Neural cell (in vitro differentiated cells): ENCODE data around the gene TBX2. TPM values are rescaled to one million over a fixed set of nuclear protein-coding genes. Genes with fewer than 3 reads are reported as not detected.

Source experiments
- H2AFZ ChIP-seq: fragments of 200-600, 300-800 bp; sonication (generic), shearing (Covaris generic); 2 replicates; pipeline ENCODE4 v1.6.0; 2014; ENCODE audit warnings: low read depth, mild to moderate bottlenecking, antibody characterized with exemption, low read length, moderate library complexity
- H3F3A ChIP-seq: fragments of 200-600 bp; shearing (Covaris generic); 2 replicates; pipeline ENCODE4 v1.6.1; 2016; ENCODE audit warnings: mild to moderate bottlenecking, moderate library complexity, mixed read lengths, antibody characterized with exemption, low read length; ENCODE audit not compliant: insufficient read depth, poor library complexity, severe bottlenecking
- H3K27ac ChIP-seq: fragments of 200-600, 300-800 bp; sonication (generic), shearing (Covaris generic); 2 replicates; pipeline ENCODE4 v1.5.1; 2014; ENCODE audit warnings: mild to moderate bottlenecking, low read length, moderate library complexity
- H3K27me3 ChIP-seq: fragments of 300-800, 200-600 bp; sonication (generic), shearing (Covaris generic); 2 replicates; pipeline ENCODE4 v1.6.0; 2014; ENCODE audit warnings: mild to moderate bottlenecking, low read depth, low read length, moderate library complexity; ENCODE audit not compliant: insufficient read depth
- H3K36me3 ChIP-seq: fragments of 300-800, 200-600 bp; sonication (generic), shearing (Covaris generic); 2 replicates; pipeline ENCODE4 v1.5.1; 2014; ENCODE audit warnings: mild to moderate bottlenecking, antibody characterized with exemption, low read length, moderate library complexity; ENCODE audit not compliant: insufficient read depth
- H3K4me2 ChIP-seq: fragments of 300-800, 200-600 bp; sonication (generic), shearing (Covaris generic); 2 replicates; pipeline ENCODE4 v1.6.0; 2014; ENCODE audit warnings: mild to moderate bottlenecking, low read length
- H3K4me3 ChIP-seq: fragments of 300-800, 200-600 bp; sonication (generic), shearing (Covaris generic); 2 replicates; pipeline ENCODE4 v1.5.1; 2014; ENCODE audit warnings: mild to moderate bottlenecking, low read length, moderate library complexity
- H3K79me2 ChIP-seq: fragments of 200-600 bp; shearing (Covaris generic); replicated peaks from 2 replicates; pipeline ENCODE4 v1.6.0; 2014; ENCODE audit warnings: mild to moderate bottlenecking, low read length, moderate library complexity; ENCODE audit not compliant: insufficient read depth
- H3K9ac ChIP-seq: fragments of 300-800, 200-600 bp; sonication (generic), shearing (Covaris generic); 2 replicates; pipeline ENCODE4 v1.6.1; 2016; ENCODE audit warnings: mild to moderate bottlenecking, low read length, mixed read lengths
- H3K9me2 ChIP-seq: fragments of 200-600 bp; shearing (Covaris generic); 2 replicates; pipeline ENCODE4 v1.6.1; 2016; ENCODE audit warnings: mild to moderate bottlenecking, low read length, mixed read lengths; ENCODE audit not compliant: insufficient read depth
- H3K9me3 ChIP-seq: fragments of 200-600, 300-800 bp; sonication (generic), shearing (Covaris generic); 2 replicates; pipeline ENCODE4 v1.6.1; 2016; ENCODE audit warnings: mild to moderate bottlenecking, mixed run types, low read length, moderate library complexity, mixed read lengths
- H4K20me1 ChIP-seq: fragments of 200-600 bp; shearing (Covaris generic); 2 replicates; pipeline ENCODE4 v1.6.1; 2016; ENCODE audit warnings: mild to moderate bottlenecking, mixed run types; ENCODE audit not compliant: insufficient read depth
- CTCF ChIP-seq: fragments of 450-650 bp; IDR thresholded peaks from 2 replicates; pipeline ENCODE4 v1.5.1; 2014; ENCODE audit warnings: antibody characterized with exemption, mild to moderate bottlenecking, moderate library complexity; ENCODE audit not compliant: poor library complexity, severe bottlenecking
- EP300 ChIP-seq: fragments of 450-650 bp; conservative IDR thresholded peaks from 2 replicates; pipeline ENCODE4 v1.6.1; 2014; ENCODE audit warnings: antibody characterized with exemption, mild to moderate bottlenecking, moderate library complexity; ENCODE audit not compliant: poor library complexity, severe bottlenecking
- EZH2 ChIP-seq: fragments of 200-600, 300-800 bp; shearing (Covaris generic), sonication (generic); IDR thresholded peaks from 2 replicates; pipeline ENCODE4 v1.6.1; 2014; ENCODE audit warnings: antibody characterized with exemption, low read length, borderline replicate concordance, mild to moderate bottlenecking; ENCODE audit not compliant: insufficient read depth, poor library complexity, severe bottlenecking
- MXI1 ChIP-seq: fragments of 450-650 bp; conservative IDR thresholded peaks from 2 replicates; pipeline ENCODE4 v1.6.1; 2014; ENCODE audit warnings: antibody characterized with exemption, mild to moderate bottlenecking; ENCODE audit not compliant: poor library complexity, severe bottlenecking
- POLR2AphosphoS5 ChIP-seq: IDR thresholded peaks from 2 replicates; pipeline ENCODE4 v1.6.1; 2012
- RAD21 ChIP-seq: fragments of 450-650 bp; conservative IDR thresholded peaks from 2 replicates; pipeline ENCODE4 v1.6.1; 2014; ENCODE audit warnings: antibody characterized with exemption, mild to moderate bottlenecking, moderate library complexity
- REST ChIP-seq: IDR thresholded peaks from 2 replicates; pipeline ENCODE4 v1.6.1; 2012; ENCODE audit warnings: borderline replicate concordance
- SMC3 ChIP-seq: fragments of 450-650 bp; conservative IDR thresholded peaks from 2 replicates; pipeline ENCODE4 v1.6.1; 2014; ENCODE audit warnings: antibody characterized with exemption, mild to moderate bottlenecking, moderate library complexity; ENCODE audit not compliant: poor library complexity
- TAF1 ChIP-seq: IDR thresholded peaks from 2 replicates; pipeline ENCODE4 v1.6.1; 2012; ENCODE audit warnings: low read depth
- polyA plus RNA-seq: library from polyadenylated mRNA; depleted of rRNA; stranded (reverse); fragments of >200 nt; gene quantifications from 2 replicates; pipeline ENCODE4 v1.2.3, GENCODE V29; 2014

TBX2 gene
- polyA plus RNA-seq, 1 donor from 2014 or later: not detected

- Histone ChIP-seq H2AFZ (no peak overlapping the region), H4K20me1 (no peaks in the 10 kb centered on the region), H3K9me2 (no peaks in the 10 kb centered on the region), H3K36me3 (no peaks in the 10 kb centered on the region), H3K27me3 (peaks cover 1% of the 10 kb centered on the region), H3K9me3 (no peaks in the 10 kb centered on the region), H3K9ac (no peak overlapping the region), H3K79me2 (no peaks in the 10 kb centered on the region), H3K4me2 (no peak overlapping the region), H3F3A (no peaks in the 10 kb centered on the region), H3K27ac (no peak overlapping the region), H3K4me3 (no peak overlapping the region)
- no peak for TF ChIP-seq MXI1
- no peak for TF ChIP-seq RAD21
- TF ChIP-seq CTCF: no peak
- no peak for TF ChIP-seq TAF1
Observed at GRCh38 chr17:61384354-61384691, 15.3 kb upstream of the TBX2 start.

GRCh38 chr17:61384692-61385576 is 14.7 kb upstream of the TBX2 start:
- Histone ChIP-seq H3K27ac (no peak overlapping the region), H3K4me2 (no peak overlapping the region), H4K20me1 (no peaks in the 10 kb centered on the region), H3K27me3 (peaks cover 3% of the 10 kb centered on the region), H3K9ac (no peak overlapping the region), H3K9me2 (no peaks in the 10 kb centered on the region), H2AFZ (no peak overlapping the region), H3K79me2 (no peaks in the 10 kb centered on the region), H3K9me3 (no peaks in the 10 kb centered on the region), H3K36me3 (no peaks in the 10 kb centered on the region), H3F3A (no peaks in the 10 kb centered on the region), H3K4me3 (no peak overlapping the region)
- no peak for TF ChIP-seq RAD21
- TF ChIP-seq CTCF: no peak
- TF ChIP-seq POLR2AphosphoS5: no peak
- TF ChIP-seq REST: no peak
- TF ChIP-seq MXI1: no peak
- no peak for TF ChIP-seq EP300
- TF ChIP-seq TAF1: no peak
- TF ChIP-seq SMC3: no peak
- TF ChIP-seq EZH2: no peak
